ENCODE data around the gene KRAS. TPM values are rescaled to one million over a fixed set of nuclear protein-coding genes. Genes with fewer than 3 reads are reported as not detected.
A peak's percentile ranks its signal among the peaks of the same experiment; 100 is the strongest.

Gene KRAS
- polyA plus RNA-seq, 4 donors, result 11.3 to 39.2 (median 14.6) TPM

DNA sequence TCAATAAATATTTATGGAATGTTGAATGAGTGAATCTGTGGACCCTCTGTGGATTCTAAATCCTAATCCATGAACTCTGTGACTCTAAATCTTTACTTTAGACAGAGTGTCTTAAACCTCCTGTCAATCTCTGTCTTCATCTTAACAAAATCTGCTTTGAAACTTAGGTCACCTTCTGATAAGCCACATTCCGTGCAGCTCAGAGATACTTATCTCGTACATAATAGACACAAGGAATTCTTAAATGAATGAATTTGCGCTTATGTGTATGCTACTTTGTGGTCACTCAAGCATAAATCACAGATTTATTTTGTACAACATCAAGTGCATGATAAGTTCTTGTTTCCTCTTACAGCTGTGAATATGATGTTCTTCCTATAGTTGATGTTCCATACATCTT, 2.2 kb upstream of the KRAS start:
- H3K27me3 ChIP-seq (ENCODE audit: control insufficient read depth in 3 of 3, insufficient read depth in 3 of 3, low read length in 3 of 3), result no peaks in the 10 kb centered on the region

DNA sequence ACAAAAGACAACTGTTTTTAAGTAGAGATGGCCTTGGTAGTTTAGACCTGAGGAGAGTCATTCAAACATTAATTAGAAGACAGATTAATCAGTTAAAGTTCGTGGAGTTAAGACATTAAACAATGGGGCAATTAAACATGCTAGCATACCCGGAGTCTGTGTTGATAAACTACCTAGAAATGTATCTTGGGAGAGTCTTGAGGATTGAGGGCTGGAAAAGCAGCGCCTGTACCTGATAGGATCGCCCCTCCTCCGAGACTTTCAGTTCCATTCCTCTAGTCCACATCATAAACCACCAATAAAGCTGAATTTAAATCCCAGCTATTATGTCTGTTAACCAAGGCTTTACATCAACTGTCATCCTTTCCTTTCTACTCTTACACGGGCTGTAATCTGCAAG, 1.0 kb upstream of the KRAS start:
- H3K9me3 ChIP-seq (ENCODE audit: control insufficient read depth in 2 of 2, insufficient read depth in 1 of 2, low read depth in 1 of 2, low read length in 1 of 2), result no peaks in the 10 kb centered on the region
- peaks cover 0 to 9% (median 0%) of the 10 kb centered on the region in 3 donors for H3K36me3 ChIP-seq (ENCODE audit: control insufficient read depth in 3 of 3, insufficient read depth in 2 of 3, low read depth in 1 of 3, low read length in 3 of 3)
- H3K27me3 ChIP-seq (ENCODE audit: control insufficient read depth in 3 of 3, insufficient read depth in 3 of 3, low read length in 3 of 3), result no peaks in the 10 kb centered on the region
- DNase-seq, result peak; percentile 18 to 55
- peak overlapping the region in 2 of 3 donors; percentile 91 to 92 for H3K4me3 ChIP-seq (ENCODE audit: low read depth in 1 of 3, low read length in 3 of 3)
- peak overlapping the region in 2 of 3 donors; percentile 75 to 89 for H3K27ac ChIP-seq (ENCODE audit: low read depth in 1 of 3, low read length in 2 of 3)
- H3K4me1 ChIP-seq (ENCODE audit: control insufficient read depth in 3 of 3, insufficient read depth in 2 of 3, low read depth in 1 of 3, low read length in 2 of 3), result peaks cover 0 to 42% (median 5%) of the 10 kb centered on the region in 3 donors
- WGBS, 3 donors, result 14 to 47% (median 30%) methylated on average over 6 of the region's 6 CpGs
- FAIRE-seq, result no peak

More for the DNA sequence above, 2.2 kb upstream of the KRAS start:
- Histone ChIP-seq H3K4me3 (ENCODE audit: low read depth in 1 of 3, low read length in 3 of 3) (no peak overlapping the region), H3K4me1 (ENCODE audit: control insufficient read depth in 3 of 3, insufficient read depth in 2 of 3, low read depth in 1 of 3, low read length in 2 of 3) (peaks cover 0 to 42% (median 5%) of the 10 kb centered on the region in 3 donors), H3K9me3 (ENCODE audit: control insufficient read depth in 2 of 2, insufficient read depth in 1 of 2, low read depth in 1 of 2, low read length in 1 of 2) (no peaks in the 10 kb centered on the region), H3K36me3 (ENCODE audit: control insufficient read depth in 3 of 3, insufficient read depth in 2 of 3, low read depth in 1 of 3, low read length in 3 of 3) (peaks cover 0 to 7% (median 0%) of the 10 kb centered on the region in 3 donors), H3K27ac (ENCODE audit: low read depth in 1 of 3, low read length in 2 of 3) (no peak overlapping the region)
- no peak for FAIRE-seq
- WGBS, 3 donors, result 77 to 86% (median 81%) methylated on average over 3 of the region's 3 CpGs
- DNase-seq, result no peak

DNA sequence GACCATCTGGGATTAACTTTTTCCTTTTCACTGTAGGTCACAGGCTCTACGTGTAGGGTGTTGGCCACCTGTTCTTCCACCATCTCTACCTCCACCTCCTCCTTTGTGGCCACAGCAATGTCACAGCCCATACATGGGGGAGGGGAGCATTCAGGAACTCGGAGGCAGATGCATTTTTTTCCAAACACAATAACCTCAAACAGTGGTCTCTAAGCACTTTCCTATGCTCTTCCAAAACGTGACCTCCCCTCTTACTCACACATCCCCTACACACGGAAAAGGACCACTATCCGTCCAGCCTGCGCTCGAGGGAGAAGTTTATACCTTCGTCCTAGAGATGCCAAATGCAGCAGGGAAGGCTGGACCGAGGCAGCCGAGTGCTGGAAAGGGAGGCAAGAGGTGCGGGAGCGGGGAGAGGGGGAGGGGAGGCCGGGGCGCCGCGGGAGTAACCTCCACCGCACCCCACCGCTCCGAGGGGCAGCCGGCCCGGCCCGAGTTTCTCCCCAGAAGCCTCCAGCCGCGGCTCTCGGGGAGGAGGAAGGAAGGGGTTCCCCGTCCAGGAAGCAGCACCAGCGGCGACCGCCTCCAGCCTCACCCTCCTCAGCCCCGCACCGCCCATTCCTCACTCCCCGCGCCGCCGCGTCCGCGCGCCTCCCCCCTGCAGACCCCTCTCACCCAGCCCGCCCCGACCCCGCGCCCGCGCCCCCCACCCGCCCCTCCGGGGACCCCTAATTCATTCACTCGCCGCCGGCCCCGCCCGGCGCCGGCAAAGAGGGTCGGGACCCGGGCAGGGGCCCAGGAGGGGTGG, 594 bp downstream of the KRAS start:
- WGBS, 3 donors, result 1% methylated on average over 31 to 56 of the region's 56 CpGs
- no peak for FAIRE-seq
- peaks cover 0 to 12% (median 0%) of the 10 kb centered on the region in 3 donors for H3K36me3 ChIP-seq (ENCODE audit: control insufficient read depth in 3 of 3, insufficient read depth in 2 of 3, low read depth in 1 of 3, low read length in 3 of 3)

DNA sequence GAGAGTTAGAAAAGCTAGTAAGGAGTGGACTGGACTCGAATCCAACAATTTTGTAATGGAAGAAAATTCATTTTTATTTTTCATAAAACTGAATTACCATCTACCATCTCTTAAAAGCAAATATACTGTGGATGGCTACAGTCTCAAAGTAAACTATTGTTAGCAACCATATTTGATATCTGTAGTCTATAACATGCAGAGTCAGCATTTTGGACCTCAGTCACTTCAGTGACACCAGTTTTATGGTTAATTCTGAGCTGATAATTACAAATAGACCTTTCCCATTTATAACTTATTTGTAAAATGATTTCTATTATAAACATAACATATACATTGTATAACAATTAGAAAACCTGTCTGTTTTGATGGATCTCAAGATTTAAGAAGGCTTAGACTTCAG, 2.0 kb downstream of the KRAS start:
- peaks cover 0 to 26% (median 5%) of the 10 kb centered on the region in 3 donors for H3K4me1 ChIP-seq (ENCODE audit: control insufficient read depth in 3 of 3, insufficient read depth in 2 of 3, low read depth in 1 of 3, low read length in 2 of 3)
- H3K9me3 ChIP-seq (ENCODE audit: control insufficient read depth in 2 of 2, insufficient read depth in 1 of 2, low read depth in 1 of 2, low read length in 1 of 2), result no peaks in the 10 kb centered on the region
- no peaks in the 10 kb centered on the region for H3K27me3 ChIP-seq (ENCODE audit: control insufficient read depth in 3 of 3, insufficient read depth in 3 of 3, low read length in 3 of 3)
- no peak for FAIRE-seq
- 93 to 98% (median 97%) methylated on average over 1 of the region's 1 CpG for WGBS, 3 donors
- H3K36me3 ChIP-seq (ENCODE audit: control insufficient read depth in 3 of 3, insufficient read depth in 2 of 3, low read depth in 1 of 3, low read length in 3 of 3), result peaks cover 0 to 12% (median 0%) of the 10 kb centered on the region in 3 donors
- H3K4me3 ChIP-seq (ENCODE audit: low read depth in 1 of 3, low read length in 3 of 3), result no peak overlapping the region
- no peak for DNase-seq
- no peak overlapping the region for H3K27ac ChIP-seq (ENCODE audit: low read depth in 1 of 3, low read length in 2 of 3)

More for the DNA sequence above, 594 bp downstream of the KRAS start:
- no peaks in the 10 kb centered on the region for H3K27me3 ChIP-seq (ENCODE audit: control insufficient read depth in 3 of 3, insufficient read depth in 3 of 3, low read length in 3 of 3)
- H3K4me3 ChIP-seq (ENCODE audit: low read depth in 1 of 3, low read length in 3 of 3), result peak overlapping the region; percentile 91 to 99 (median 92)
- peak; percentile 55 to 82 for DNase-seq
- peak overlapping the region; percentile 86 to 97 (median 96) for H3K27ac ChIP-seq (ENCODE audit: low read depth in 1 of 3, low read length in 2 of 3)
- H3K4me1 ChIP-seq (ENCODE audit: control insufficient read depth in 3 of 3, insufficient read depth in 2 of 3, low read depth in 1 of 3, low read length in 2 of 3), result peaks cover 0 to 34% (median 5%) of the 10 kb centered on the region in 3 donors
- H3K9me3 ChIP-seq (ENCODE audit: control insufficient read depth in 2 of 2, insufficient read depth in 1 of 2, low read depth in 1 of 2, low read length in 1 of 2), result no peaks in the 10 kb centered on the region

DNA sequence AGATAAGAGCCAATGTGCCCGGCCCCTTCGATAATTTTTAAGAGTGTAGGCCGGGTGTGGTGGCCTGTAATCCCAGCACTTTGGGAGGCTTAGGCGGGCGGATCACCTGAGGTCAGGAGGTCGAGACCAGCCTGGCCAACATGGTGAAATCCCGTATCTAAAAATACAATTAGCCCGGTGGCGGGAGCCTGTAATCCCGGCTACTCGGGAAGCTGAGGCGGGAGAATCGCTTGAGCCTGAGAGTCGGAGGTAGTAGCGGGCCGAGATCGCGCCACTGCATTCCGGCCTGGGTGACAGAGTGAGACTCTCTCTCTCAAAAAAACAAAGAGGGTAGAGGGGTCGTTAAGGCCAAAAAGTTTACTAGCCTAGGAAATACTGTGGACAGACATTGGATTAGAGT, 2.6 kb downstream of the KRAS start:
- H3K27ac ChIP-seq (ENCODE audit: low read depth in 1 of 3, low read length in 2 of 3), result no peak overlapping the region
- FAIRE-seq, result no peak
- peaks cover 0 to 12% (median 0%) of the 10 kb centered on the region in 3 donors for H3K36me3 ChIP-seq (ENCODE audit: control insufficient read depth in 3 of 3, insufficient read depth in 2 of 3, low read depth in 1 of 3, low read length in 3 of 3)
- no peaks in the 10 kb centered on the region for H3K9me3 ChIP-seq (ENCODE audit: control insufficient read depth in 2 of 2, insufficient read depth in 1 of 2, low read depth in 1 of 2, low read length in 1 of 2)
- H3K4me1 ChIP-seq (ENCODE audit: control insufficient read depth in 3 of 3, insufficient read depth in 2 of 3, low read depth in 1 of 3, low read length in 2 of 3), result peaks cover 0 to 25% (median 5%) of the 10 kb centered on the region in 3 donors
- no peak for DNase-seq
- WGBS, 3 donors, result 96 to 98% (median 97%) methylated on average over 20 of the region's 20 CpGs
- no peaks in the 10 kb centered on the region for H3K27me3 ChIP-seq (ENCODE audit: control insufficient read depth in 3 of 3, insufficient read depth in 3 of 3, low read length in 3 of 3)
- no peak overlapping the region for H3K4me3 ChIP-seq (ENCODE audit: low read depth in 1 of 3, low read length in 3 of 3)

DNA sequence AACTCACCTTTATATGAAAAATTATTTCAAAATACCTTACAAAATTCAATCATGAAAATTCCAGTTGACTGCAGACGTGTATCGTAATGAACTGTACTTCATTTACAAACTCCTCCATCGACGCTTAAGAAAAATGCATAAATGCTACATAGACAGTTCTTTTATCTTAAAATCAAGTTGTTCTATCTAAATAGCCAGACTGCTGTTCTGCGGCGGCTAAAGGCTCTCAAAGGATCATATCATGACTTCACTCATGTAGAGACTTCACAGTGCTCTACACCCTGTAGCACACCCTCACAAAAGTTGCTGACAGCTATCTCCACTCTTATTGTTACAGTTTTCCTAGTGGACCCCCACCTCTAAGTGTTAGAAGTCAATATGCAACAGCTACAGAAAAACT, 5.2 kb downstream of the KRAS start:
- H3K27ac ChIP-seq (ENCODE audit: low read depth in 1 of 3, low read length in 2 of 3), result no peak overlapping the region
- H3K27me3 ChIP-seq (ENCODE audit: control insufficient read depth in 3 of 3, insufficient read depth in 3 of 3, low read length in 3 of 3), result no peaks in the 10 kb centered on the region
- 96 to 98% (median 98%) methylated on average over 6 of the region's 6 CpGs for WGBS, 3 donors
- H3K4me3 ChIP-seq (ENCODE audit: low read depth in 1 of 3, low read length in 3 of 3), result no peak overlapping the region
- H3K36me3 ChIP-seq (ENCODE audit: control insufficient read depth in 3 of 3, insufficient read depth in 2 of 3, low read depth in 1 of 3, low read length in 3 of 3), result peaks cover 0 to 12% (median 0%) of the 10 kb centered on the region in 3 donors
- FAIRE-seq (no peak), DNase-seq (no peak)
- peaks cover 0 to 27% (median 0%) of the 10 kb centered on the region in 3 donors for H3K4me1 ChIP-seq (ENCODE audit: control insufficient read depth in 3 of 3, insufficient read depth in 2 of 3, low read depth in 1 of 3, low read length in 2 of 3)
- H3K9me3 ChIP-seq (ENCODE audit: control insufficient read depth in 2 of 2, insufficient read depth in 1 of 2, low read depth in 1 of 2, low read length in 1 of 2), result no peaks in the 10 kb centered on the region

DNA sequence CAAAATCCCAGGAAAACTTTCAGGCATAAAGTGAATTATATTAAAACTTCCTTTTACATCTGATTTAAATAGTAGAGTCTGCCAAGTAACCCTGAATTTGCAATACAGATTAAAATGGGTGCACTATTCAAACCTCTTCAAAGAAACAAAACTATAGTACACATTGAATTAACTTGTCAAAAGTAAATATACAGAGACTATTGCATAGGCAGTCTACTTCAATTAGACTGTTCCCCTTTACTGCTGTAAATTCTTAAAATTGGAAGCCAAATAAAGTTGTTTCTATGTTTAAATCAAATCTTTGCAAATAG, 7.1 kb downstream of the KRAS start:
- H3K27ac ChIP-seq (ENCODE audit: low read depth in 1 of 3, low read length in 2 of 3), result peak overlapping the region in 1 of 3 donors; percentile 88
- H3K4me3 ChIP-seq (ENCODE audit: low read depth in 1 of 3, low read length in 3 of 3), result no peak overlapping the region
- peaks cover 0 to 19% (median 0%) of the 10 kb centered on the region in 3 donors for H3K4me1 ChIP-seq (ENCODE audit: control insufficient read depth in 3 of 3, insufficient read depth in 2 of 3, low read depth in 1 of 3, low read length in 2 of 3)
- no peaks in the 10 kb centered on the region for H3K9me3 ChIP-seq (ENCODE audit: control insufficient read depth in 2 of 2, insufficient read depth in 1 of 2, low read depth in 1 of 2, low read length in 1 of 2)
- no peak for DNase-seq
- H3K27me3 ChIP-seq (ENCODE audit: control insufficient read depth in 3 of 3, insufficient read depth in 3 of 3, low read length in 3 of 3), result no peaks in the 10 kb centered on the region
- peaks cover 0 to 12% (median 0%) of the 10 kb centered on the region in 3 donors for H3K36me3 ChIP-seq (ENCODE audit: control insufficient read depth in 3 of 3, insufficient read depth in 2 of 3, low read depth in 1 of 3, low read length in 3 of 3)
- FAIRE-seq, result no peak

DNA sequence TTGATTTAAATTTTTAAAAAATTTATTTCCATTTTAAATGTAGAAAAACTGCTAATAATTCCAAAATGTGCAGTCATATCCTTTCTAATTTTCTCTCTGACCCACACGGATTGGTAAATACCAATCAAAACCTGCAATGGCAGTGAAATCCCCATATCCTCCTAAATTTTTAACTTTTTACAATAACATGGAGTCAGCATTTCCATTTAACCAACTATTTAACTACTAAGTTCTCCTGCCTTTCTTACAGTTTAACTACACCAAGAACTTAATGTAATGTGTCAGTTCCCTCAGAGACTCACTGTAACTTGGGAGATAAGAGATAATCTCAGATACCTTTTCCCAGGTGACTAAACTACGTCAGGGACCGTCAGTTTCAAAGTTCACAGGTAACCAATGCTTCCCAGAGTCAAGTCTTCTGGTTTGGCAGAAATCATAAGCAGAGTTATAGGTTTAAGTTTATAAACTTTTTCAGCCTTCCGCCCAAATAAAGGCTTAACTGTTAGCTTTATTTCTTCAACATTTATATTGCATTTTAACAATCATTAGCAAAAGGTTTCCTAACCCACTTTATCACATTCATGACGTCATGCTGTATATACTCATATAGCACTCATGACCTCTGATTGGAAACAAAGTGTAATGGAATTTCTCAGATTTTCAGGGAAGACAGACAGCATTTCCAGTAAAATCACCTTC, 7.6 kb downstream of the KRAS start:
- DNase-seq (peak; percentile 87 to 90), FAIRE-seq (no peak)
- peaks cover 0 to 10% (median 0%) of the 10 kb centered on the region in 3 donors for H3K36me3 ChIP-seq (ENCODE audit: control insufficient read depth in 3 of 3, insufficient read depth in 2 of 3, low read depth in 1 of 3, low read length in 3 of 3)
- peaks cover 0 to 19% (median 0%) of the 10 kb centered on the region in 3 donors for H3K4me1 ChIP-seq (ENCODE audit: control insufficient read depth in 3 of 3, insufficient read depth in 2 of 3, low read depth in 1 of 3, low read length in 2 of 3)
- 23 to 61% (median 43%) methylated on average over 5 of the region's 5 CpGs for WGBS, 3 donors
- H3K27me3 ChIP-seq (ENCODE audit: control insufficient read depth in 3 of 3, insufficient read depth in 3 of 3, low read length in 3 of 3), result no peaks in the 10 kb centered on the region
- H3K4me3 ChIP-seq (ENCODE audit: low read depth in 1 of 3, low read length in 3 of 3), result no peak overlapping the region
- no peaks in the 10 kb centered on the region for H3K9me3 ChIP-seq (ENCODE audit: control insufficient read depth in 2 of 2, insufficient read depth in 1 of 2, low read depth in 1 of 2, low read length in 1 of 2)
- peak overlapping the region in 1 of 3 donors; percentile 88 for H3K27ac ChIP-seq (ENCODE audit: low read depth in 1 of 3, low read length in 2 of 3)
